ENCODE results near the gene ARL16.

DNA sequence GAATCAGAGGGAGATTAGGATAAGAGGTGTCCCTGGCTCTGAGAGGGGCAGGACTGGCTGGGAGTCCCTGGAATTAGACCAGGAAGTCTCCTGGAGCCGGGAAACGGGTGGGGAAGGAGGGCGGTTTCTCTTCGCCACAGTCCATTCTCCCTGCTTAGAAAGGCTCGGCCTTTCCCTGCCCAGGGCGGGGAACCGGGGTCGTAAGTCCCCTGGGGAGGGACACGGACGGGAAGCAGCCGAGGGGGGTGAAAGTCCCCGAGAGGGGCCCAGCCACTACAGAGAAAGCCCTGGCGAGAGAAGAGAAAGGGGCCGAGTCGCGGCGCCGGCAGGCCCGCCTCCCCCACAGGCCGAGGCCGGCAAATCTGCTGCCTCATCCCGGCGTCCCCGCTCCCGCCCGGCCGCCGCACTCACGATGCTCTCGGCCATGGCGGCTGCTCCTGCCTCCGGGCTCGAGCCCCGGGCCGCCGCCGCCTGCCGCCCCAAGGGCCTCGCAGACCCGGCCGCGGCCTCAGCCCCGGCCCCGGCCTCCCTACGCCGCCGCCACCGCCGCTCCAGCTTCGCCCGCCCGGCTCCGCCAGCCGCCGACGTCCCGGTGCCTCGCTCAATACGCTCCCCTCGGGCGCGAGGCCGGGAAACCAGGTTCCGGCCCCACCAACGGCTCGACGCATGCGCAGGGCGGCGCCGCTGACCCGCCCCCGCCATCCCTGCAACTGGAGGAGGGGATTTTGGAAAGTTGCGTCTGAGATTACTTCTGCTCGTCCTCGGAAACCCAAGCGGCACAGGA lies 46.9 kb downstream of the ARL16 start, which contains the start of the genes NPLOC4 and TSPAN10:
- TF ChIP-seq, protein P1, sequence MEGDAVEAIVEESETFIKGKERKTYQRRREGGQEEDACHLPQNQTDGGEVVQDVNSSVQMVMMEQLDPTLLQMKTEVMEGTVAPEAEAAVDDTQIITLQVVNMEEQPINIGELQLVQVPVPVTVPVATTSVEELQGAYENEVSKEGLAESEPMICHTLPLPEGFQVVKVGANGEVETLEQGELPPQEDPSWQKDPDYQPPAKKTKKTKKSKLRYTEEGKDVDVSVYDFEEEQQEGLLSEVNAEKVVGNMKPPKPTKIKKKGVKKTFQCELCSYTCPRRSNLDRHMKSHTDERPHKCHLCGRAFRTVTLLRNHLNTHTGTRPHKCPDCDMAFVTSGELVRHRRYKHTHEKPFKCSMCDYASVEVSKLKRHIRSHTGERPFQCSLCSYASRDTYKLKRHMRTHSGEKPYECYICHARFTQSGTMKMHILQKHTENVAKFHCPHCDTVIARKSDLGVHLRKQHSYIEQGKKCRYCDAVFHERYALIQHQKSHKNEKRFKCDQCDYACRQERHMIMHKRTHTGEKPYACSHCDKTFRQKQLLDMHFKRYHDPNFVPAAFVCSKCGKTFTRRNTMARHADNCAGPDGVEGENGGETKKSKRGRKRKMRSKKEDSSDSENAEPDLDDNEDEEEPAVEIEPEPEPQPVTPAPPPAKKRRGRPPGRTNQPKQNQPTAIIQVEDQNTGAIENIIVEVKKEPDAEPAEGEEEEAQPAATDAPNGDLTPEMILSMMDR (IDR thresholded peaks at IDR 0.05; ENCODE audit: low read depth, low read length), result no peak
- no peak for TF ChIP-seq EZH2phosphoT487 (IDR thresholded peaks at IDR 0.05; ENCODE audit: low read depth)

All from OCI-LY3 (cell line).